ENCODE results near the gene CDH4. TPM values are rescaled to one million over a fixed set of nuclear protein-coding genes. Genes with fewer than 3 reads are reported as not detected.

The CDH4 gene
- polyA plus RNA-seq, 2 donors = 0.02 to 0.05 TPM

DNA sequence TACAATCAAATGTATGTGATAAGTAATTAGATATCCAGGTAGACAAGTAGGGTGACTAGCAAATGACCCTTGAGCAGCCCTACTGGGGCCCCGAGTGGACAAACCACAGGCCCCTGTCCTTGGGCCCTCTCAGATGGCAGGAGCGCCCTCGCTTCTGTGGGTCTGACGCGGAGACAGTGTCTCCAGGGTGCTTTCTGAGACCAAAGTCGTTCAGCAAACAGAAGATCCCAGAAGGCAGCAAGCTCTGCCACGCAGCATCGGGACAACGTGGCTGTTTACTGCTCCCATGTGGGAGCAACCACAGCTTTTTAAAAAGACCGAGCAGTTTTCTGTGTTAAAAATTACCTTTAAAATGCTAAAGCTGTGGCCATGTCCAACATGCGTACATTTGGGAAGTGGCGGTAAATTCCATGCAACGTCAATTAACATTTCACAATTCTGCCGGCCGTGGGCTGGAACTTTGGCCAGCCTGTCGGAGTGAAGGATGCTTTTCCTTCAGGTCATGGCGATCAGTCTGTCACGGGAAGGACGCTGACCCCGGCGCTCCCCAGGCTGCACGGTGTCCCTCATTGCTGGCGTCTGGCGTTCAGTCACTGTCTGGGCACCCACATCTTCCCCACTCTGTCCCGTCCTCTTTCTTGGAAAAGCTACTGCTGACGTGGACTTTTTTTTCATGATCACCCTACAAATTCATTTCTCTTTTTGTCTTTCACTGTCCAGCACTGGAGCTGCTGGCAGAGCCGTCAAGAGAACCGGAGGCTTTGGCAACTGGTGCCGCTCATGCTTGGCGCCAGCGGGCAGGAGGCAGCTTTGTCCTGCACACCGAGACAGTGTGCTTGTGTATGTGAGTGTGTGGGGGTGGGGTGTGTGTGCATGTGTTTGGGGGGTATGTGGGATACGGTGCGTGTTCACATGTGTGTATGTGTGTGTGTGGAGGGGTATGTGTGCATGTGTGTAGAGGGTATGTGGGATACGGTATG, 293.1 kb downstream of the CDH4 start:
- H3K27ac ChIP-seq (ENCODE audit: low read depth in 2 of 2, low read length in 1 of 2) = no peak overlapping the region
- no peak overlapping the region for H3K4me3 ChIP-seq (ENCODE audit: low read depth in 1 of 2, low read length in 2 of 2)
- H3K9me3 ChIP-seq (ENCODE audit: control insufficient read depth in 2 of 2, insufficient read depth in 1 of 2, low read depth in 1 of 2, low read length in 1 of 2) = peaks cover 0 to 6% of the 10 kb centered on the region in 2 donors
- no peaks in the 10 kb centered on the region for H3K4me1 ChIP-seq (ENCODE audit: control insufficient read depth in 2 of 2, insufficient read depth in 2 of 2, low read length in 1 of 2)
- 83 to 85% methylated on average over 35 of the region's 35 CpGs for WGBS, 2 donors
- no peaks in the 10 kb centered on the region for H3K27me3 ChIP-seq (ENCODE audit: control insufficient read depth in 1 of 2, insufficient read depth in 2 of 2, low read length in 2 of 2)
- H3K36me3 ChIP-seq (ENCODE audit: control insufficient read depth in 2 of 2, insufficient read depth in 2 of 2, low read length in 1 of 2) = no peaks in the 10 kb centered on the region

DNA sequence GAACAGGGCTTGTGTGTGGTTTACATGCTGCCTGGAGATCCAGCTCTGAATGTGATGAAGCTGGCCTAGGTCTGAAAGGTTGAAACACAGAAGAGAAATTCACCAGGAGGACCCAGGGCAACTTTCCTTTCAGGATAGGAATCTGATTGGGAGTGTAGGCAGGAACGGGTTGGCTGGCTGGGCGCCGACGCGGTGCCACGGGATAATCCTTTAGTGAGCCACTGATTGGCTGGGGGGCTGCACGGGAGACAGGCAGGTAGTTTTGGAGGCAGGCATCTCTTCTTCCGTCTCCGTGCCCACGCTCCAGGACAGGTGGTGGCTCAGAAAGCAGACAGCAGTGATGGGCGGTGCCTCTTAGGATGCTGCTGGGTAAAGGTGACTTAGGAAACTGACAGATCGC, 294.6 kb downstream of the CDH4 start:
- Histone ChIP-seq H3K27ac (ENCODE audit: low read depth in 2 of 2, low read length in 1 of 2) (no peak overlapping the region), H3K4me3 (ENCODE audit: low read depth in 1 of 2, low read length in 2 of 2) (no peak overlapping the region), H3K4me1 (ENCODE audit: control insufficient read depth in 2 of 2, insufficient read depth in 2 of 2, low read length in 1 of 2) (no peaks in the 10 kb centered on the region), H3K36me3 (ENCODE audit: control insufficient read depth in 2 of 2, insufficient read depth in 2 of 2, low read length in 1 of 2) (no peaks in the 10 kb centered on the region), H3K27me3 (ENCODE audit: control insufficient read depth in 1 of 2, insufficient read depth in 2 of 2, low read length in 2 of 2) (no peaks in the 10 kb centered on the region), H3K9me3 (ENCODE audit: control insufficient read depth in 2 of 2, insufficient read depth in 1 of 2, low read depth in 1 of 2, low read length in 1 of 2) (peaks cover 0 to 6% of the 10 kb centered on the region in 2 donors)
- 86 to 89% methylated on average over 12 of the region's 12 CpGs for WGBS, 2 donors

DNA sequence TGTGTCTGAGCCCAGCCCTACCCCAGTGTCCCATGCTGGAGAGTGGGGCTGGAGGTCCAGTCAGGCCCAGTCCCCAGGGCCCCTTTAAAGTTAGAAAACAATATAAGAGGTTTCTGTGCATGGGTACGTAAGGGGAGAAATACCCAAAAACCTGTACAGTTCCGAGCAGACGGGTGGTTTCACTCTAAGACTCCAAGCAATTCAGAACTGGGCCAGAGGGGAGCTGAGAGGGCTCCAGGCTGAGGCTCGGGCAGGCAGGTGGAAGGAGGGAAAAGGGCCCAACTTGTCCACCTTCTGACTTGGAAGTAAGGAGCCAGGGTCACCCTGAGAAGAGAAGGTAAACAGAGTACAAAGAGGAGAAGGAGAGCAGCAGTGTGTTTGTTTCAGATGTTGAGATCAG, 296.0 kb downstream of the CDH4 start:
- no peak overlapping the region for H3K4me3 ChIP-seq (ENCODE audit: low read depth in 1 of 2, low read length in 2 of 2)
- no peak overlapping the region for H3K27ac ChIP-seq (ENCODE audit: low read depth in 2 of 2, low read length in 1 of 2)
- H3K27me3 ChIP-seq (ENCODE audit: control insufficient read depth in 1 of 2, insufficient read depth in 2 of 2, low read length in 2 of 2) = no peaks in the 10 kb centered on the region
- H3K9me3 ChIP-seq (ENCODE audit: control insufficient read depth in 2 of 2, insufficient read depth in 1 of 2, low read depth in 1 of 2, low read length in 1 of 2) = peaks cover 0 to 6% of the 10 kb centered on the region in 2 donors
- no peaks in the 10 kb centered on the region for H3K4me1 ChIP-seq (ENCODE audit: control insufficient read depth in 2 of 2, insufficient read depth in 2 of 2, low read length in 1 of 2)
- WGBS, 2 donors = 75 to 83% methylated on average over 4 of the region's 4 CpGs
- no peaks in the 10 kb centered on the region for H3K36me3 ChIP-seq (ENCODE audit: control insufficient read depth in 2 of 2, insufficient read depth in 2 of 2, low read length in 1 of 2)

DNA sequence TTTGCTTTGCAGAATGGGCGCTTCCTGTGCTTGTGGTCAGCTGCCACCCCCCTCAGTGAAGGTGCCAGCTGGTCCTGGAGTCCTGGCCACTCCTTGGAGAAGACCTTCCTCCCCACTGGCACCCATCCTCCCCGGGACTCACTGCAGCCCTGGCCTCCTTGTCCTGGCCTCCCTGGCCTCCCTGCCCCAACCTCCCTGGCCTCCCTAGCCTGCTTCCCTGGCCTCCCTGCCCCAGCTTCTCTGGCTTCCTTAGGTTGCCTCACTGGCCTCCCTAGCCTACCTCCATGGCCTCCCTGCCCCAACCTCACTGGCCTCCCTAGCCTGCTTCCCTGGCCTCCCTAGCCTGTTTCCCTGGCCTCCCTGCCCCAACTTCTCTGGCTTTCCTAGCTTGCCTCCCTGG, 297.8 kb downstream of the CDH4 start:
- H3K4me3 ChIP-seq (ENCODE audit: low read depth in 1 of 2, low read length in 2 of 2) = no peak overlapping the region
- no peaks in the 10 kb centered on the region for H3K27me3 ChIP-seq (ENCODE audit: control insufficient read depth in 1 of 2, insufficient read depth in 2 of 2, low read length in 2 of 2)
- no peak overlapping the region for H3K27ac ChIP-seq (ENCODE audit: low read depth in 2 of 2, low read length in 1 of 2)
- no peaks in the 10 kb centered on the region for H3K36me3 ChIP-seq (ENCODE audit: control insufficient read depth in 2 of 2, insufficient read depth in 2 of 2, low read length in 1 of 2)
- peaks cover 0 to 6% of the 10 kb centered on the region in 2 donors for H3K9me3 ChIP-seq (ENCODE audit: control insufficient read depth in 2 of 2, insufficient read depth in 1 of 2, low read depth in 1 of 2, low read length in 1 of 2)
- H3K4me1 ChIP-seq (ENCODE audit: control insufficient read depth in 2 of 2, insufficient read depth in 2 of 2, low read length in 1 of 2) = no peaks in the 10 kb centered on the region
- 70 to 83% methylated on average over 2 of the region's 2 CpGs for WGBS, 2 donors

DNA sequence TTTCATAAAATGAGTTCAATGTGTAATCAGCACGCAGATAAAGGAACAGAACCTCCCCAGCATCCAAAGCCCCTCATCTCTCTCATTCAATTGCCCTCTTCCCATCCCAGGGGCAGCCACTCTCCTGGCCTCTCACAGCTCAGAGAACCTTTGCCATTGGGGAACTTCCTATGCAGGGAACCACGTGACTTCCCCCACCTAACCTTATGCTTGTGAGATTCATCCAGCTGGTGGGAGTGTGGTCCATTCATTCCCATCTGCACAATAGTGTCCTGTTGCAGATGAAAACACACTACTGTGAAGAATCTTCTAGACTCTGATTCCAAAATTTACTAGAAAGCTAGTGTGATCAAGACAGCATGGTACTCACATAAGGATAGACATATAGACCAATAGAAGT, 299.3 kb downstream of the CDH4 start:
- H3K27ac ChIP-seq (ENCODE audit: low read depth in 2 of 2, low read length in 1 of 2) = no peak overlapping the region
- H3K27me3 ChIP-seq (ENCODE audit: control insufficient read depth in 1 of 2, insufficient read depth in 2 of 2, low read length in 2 of 2) = no peaks in the 10 kb centered on the region
- no peaks in the 10 kb centered on the region for H3K36me3 ChIP-seq (ENCODE audit: control insufficient read depth in 2 of 2, insufficient read depth in 2 of 2, low read length in 1 of 2)
- H3K4me1 ChIP-seq (ENCODE audit: control insufficient read depth in 2 of 2, insufficient read depth in 2 of 2, low read length in 1 of 2) = no peaks in the 10 kb centered on the region
- WGBS, 2 donors = 75 to 82% methylated on average over 2 of the region's 2 CpGs
- no peaks in the 10 kb centered on the region for H3K9me3 ChIP-seq (ENCODE audit: control insufficient read depth in 2 of 2, insufficient read depth in 1 of 2, low read depth in 1 of 2, low read length in 1 of 2)
- no peak overlapping the region for H3K4me3 ChIP-seq (ENCODE audit: low read depth in 1 of 2, low read length in 2 of 2)

DNA sequence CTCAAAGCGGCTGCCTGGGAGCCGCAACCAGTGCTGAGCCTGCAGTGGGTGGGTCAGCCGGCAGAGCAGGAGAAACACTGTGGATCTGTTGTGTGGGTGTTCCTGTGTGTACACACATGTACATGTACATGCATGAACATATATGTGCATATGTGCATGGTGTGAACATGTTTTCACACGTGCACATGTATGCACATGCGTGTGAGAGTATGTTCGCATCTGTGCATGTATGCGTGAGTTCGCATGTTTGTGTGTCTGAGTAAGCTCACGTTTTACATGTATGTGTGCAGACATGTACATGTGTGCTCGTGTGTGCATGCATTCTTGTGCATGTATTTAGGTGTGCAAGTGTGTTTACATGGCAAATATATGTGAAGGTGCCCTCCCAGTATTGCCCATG, 302.6 kb downstream of the CDH4 start:
- no peaks in the 10 kb centered on the region for H3K4me1 ChIP-seq (ENCODE audit: control insufficient read depth in 2 of 2, insufficient read depth in 2 of 2, low read length in 1 of 2)
- no peaks in the 10 kb centered on the region for H3K27me3 ChIP-seq (ENCODE audit: control insufficient read depth in 1 of 2, insufficient read depth in 2 of 2, low read length in 2 of 2)
- no peak overlapping the region for H3K27ac ChIP-seq (ENCODE audit: low read depth in 2 of 2, low read length in 1 of 2)
- no peaks in the 10 kb centered on the region for H3K9me3 ChIP-seq (ENCODE audit: control insufficient read depth in 2 of 2, insufficient read depth in 1 of 2, low read depth in 1 of 2, low read length in 1 of 2)
- WGBS, 2 donors = 71 to 87% methylated on average over 10 of the region's 10 CpGs
- H3K4me3 ChIP-seq (ENCODE audit: low read depth in 1 of 2, low read length in 2 of 2) = no peak overlapping the region
- no peaks in the 10 kb centered on the region for H3K36me3 ChIP-seq (ENCODE audit: control insufficient read depth in 2 of 2, insufficient read depth in 2 of 2, low read length in 1 of 2)

DNA sequence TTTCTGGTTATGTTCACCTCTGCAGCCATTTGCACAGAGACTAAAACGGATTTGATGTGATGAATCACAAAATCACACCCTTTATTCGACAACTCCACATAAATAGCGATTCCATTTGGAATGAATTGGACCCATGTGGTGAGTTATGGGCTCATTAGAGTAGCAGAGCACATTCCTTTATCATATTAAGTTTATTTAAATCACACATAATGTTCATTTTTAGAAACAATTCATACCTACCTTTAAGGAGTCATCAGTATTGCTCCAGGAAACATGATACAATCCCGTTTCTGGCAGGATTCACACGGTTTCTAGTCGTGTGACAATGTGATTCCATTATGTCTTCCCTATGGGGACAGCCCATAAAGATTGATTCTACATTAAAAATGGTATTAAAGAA, 303.5 kb downstream of the CDH4 start:
- no peaks in the 10 kb centered on the region for H3K27me3 ChIP-seq (ENCODE audit: control insufficient read depth in 1 of 2, insufficient read depth in 2 of 2, low read length in 2 of 2)
- H3K9me3 ChIP-seq (ENCODE audit: control insufficient read depth in 2 of 2, insufficient read depth in 1 of 2, low read depth in 1 of 2, low read length in 1 of 2) = no peaks in the 10 kb centered on the region
- 61% methylated on average over 6 of the region's 6 CpGs for WGBS, 2 donors
- no peak overlapping the region for H3K4me3 ChIP-seq (ENCODE audit: low read depth in 1 of 2, low read length in 2 of 2)
- H3K36me3 ChIP-seq (ENCODE audit: control insufficient read depth in 2 of 2, insufficient read depth in 2 of 2, low read length in 1 of 2) = no peaks in the 10 kb centered on the region
- H3K4me1 ChIP-seq (ENCODE audit: control insufficient read depth in 2 of 2, insufficient read depth in 2 of 2, low read length in 1 of 2) = no peaks in the 10 kb centered on the region
- no peak overlapping the region for H3K27ac ChIP-seq (ENCODE audit: low read depth in 2 of 2, low read length in 1 of 2)

DNA sequence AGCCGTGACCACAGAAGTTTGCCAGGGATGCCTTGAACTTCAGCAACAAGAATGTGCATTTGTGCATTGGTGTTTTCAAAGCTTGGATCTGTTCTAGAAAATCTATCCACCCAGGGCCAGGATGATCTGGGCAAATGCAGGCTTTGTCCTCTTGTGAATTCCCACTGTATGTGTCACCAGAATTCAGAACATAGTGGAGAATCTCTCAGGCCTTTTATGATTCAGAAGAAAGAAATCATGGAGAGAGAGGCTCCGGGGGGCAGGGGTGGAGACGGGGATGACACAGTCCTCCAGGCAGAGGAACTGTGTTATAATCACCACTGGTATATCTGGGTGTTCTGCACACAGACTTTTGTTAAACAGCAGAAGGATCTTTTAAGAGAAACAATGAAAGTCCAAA, 304.1 kb downstream of the CDH4 start:
- Histone ChIP-seq H3K4me1 (ENCODE audit: control insufficient read depth in 2 of 2, insufficient read depth in 2 of 2, low read length in 1 of 2) (no peaks in the 10 kb centered on the region), H3K9me3 (ENCODE audit: control insufficient read depth in 2 of 2, insufficient read depth in 1 of 2, low read depth in 1 of 2, low read length in 1 of 2) (no peaks in the 10 kb centered on the region), H3K27ac (ENCODE audit: low read depth in 2 of 2, low read length in 1 of 2) (no peak overlapping the region), H3K4me3 (ENCODE audit: low read depth in 1 of 2, low read length in 2 of 2) (no peak overlapping the region), H3K27me3 (ENCODE audit: control insufficient read depth in 1 of 2, insufficient read depth in 2 of 2, low read length in 2 of 2) (no peaks in the 10 kb centered on the region), H3K36me3 (ENCODE audit: control insufficient read depth in 2 of 2, insufficient read depth in 2 of 2, low read length in 1 of 2) (no peaks in the 10 kb centered on the region)
- 54 to 76% methylated on average over 3 of the region's 3 CpGs for WGBS, 2 donors

DNA sequence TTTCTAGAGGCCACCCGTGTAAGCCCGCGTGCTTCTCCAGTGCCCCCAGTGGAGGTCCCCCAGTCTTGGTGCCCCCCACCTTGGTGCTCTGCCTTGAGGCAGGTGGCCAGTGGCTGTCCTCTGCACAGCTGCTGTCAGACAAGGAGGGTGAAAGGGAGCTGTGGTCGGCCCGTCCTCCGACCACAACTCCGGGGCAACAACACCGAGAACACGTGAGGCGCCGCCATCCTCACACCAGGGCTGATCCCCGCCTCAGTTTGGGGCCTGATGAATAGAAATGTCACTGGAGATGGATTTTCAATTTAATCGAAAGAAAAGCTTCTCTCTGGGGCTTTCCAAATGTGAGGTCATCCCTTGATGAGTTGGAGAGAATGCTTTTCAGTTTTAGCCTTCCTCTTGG, 304.6 kb downstream of the CDH4 start:
- no peak overlapping the region for H3K4me3 ChIP-seq (ENCODE audit: low read depth in 1 of 2, low read length in 2 of 2)
- no peak overlapping the region for H3K27ac ChIP-seq (ENCODE audit: low read depth in 2 of 2, low read length in 1 of 2)
- no peaks in the 10 kb centered on the region for H3K27me3 ChIP-seq (ENCODE audit: control insufficient read depth in 1 of 2, insufficient read depth in 2 of 2, low read length in 2 of 2)
- no peaks in the 10 kb centered on the region for H3K4me1 ChIP-seq (ENCODE audit: control insufficient read depth in 2 of 2, insufficient read depth in 2 of 2, low read length in 1 of 2)
- H3K36me3 ChIP-seq (ENCODE audit: control insufficient read depth in 2 of 2, insufficient read depth in 2 of 2, low read length in 1 of 2) = no peaks in the 10 kb centered on the region
- WGBS, 2 donors = 84 to 90% methylated on average over 13 of the region's 13 CpGs
- no peaks in the 10 kb centered on the region for H3K9me3 ChIP-seq (ENCODE audit: control insufficient read depth in 2 of 2, insufficient read depth in 1 of 2, low read depth in 1 of 2, low read length in 1 of 2)

DNA sequence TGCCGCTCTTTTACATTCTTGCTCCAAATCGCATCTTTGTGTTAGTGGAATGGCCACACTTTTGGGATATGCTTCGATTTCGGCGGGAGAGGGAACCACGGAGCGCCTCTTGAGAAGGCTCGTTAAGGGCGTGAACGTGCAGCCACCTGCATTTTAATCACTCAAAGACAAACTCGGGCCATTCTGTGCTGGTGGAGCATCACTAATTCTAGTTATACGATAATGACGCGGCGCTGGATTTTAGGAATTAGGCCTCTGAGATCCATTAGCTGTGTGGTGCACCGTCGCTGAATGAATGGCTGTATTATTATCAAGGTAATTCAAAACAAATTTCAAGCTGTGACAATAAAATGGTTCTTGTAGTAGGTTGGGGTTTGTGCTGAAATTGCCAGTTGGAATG, 305.6 kb downstream of the CDH4 start:
- 91 to 92% methylated on average over 17 of the region's 17 CpGs for WGBS, 2 donors
- H3K4me1 ChIP-seq (ENCODE audit: control insufficient read depth in 2 of 2, insufficient read depth in 2 of 2, low read length in 1 of 2) = no peaks in the 10 kb centered on the region

More for the DNA sequence above, 305.6 kb downstream of the CDH4 start:
- no peaks in the 10 kb centered on the region for H3K9me3 ChIP-seq (ENCODE audit: control insufficient read depth in 2 of 2, insufficient read depth in 1 of 2, low read depth in 1 of 2, low read length in 1 of 2)
- H3K27ac ChIP-seq (ENCODE audit: low read depth in 2 of 2, low read length in 1 of 2) = no peak overlapping the region
- no peak overlapping the region for H3K4me3 ChIP-seq (ENCODE audit: low read depth in 1 of 2, low read length in 2 of 2)
- no peaks in the 10 kb centered on the region for H3K27me3 ChIP-seq (ENCODE audit: control insufficient read depth in 1 of 2, insufficient read depth in 2 of 2, low read length in 2 of 2)
- H3K36me3 ChIP-seq (ENCODE audit: control insufficient read depth in 2 of 2, insufficient read depth in 2 of 2, low read length in 1 of 2) = no peaks in the 10 kb centered on the region
